ENCODE measurements around the gene ADGRF5. TPM values are rescaled to one million over a fixed set of nuclear protein-coding genes. Genes with fewer than 3 reads are reported as not detected.
"Not testable (repeated sequence)": the region's sequence is repeated elsewhere in the genome, so short reads cannot be mapped to it uniquely, and the experiment has no call there.

ADGRF5 gene
- total and polyA plus RNA-seq, 2 experiments from 2014 or later: 0.70 to 2.0 TPM

GRCh38 chr6:46862381-46862780 is 59.4 kb downstream of the ADGRF5 start:
- TF ChIP-seq EZH2 (IDR thresholded peaks at IDR 0.05; ENCODE audit: borderline replicate concordance) (no peak), EZH2phosphoT487 (IDR thresholded peaks at IDR 0.05; ENCODE audit: low read depth, severe bottlenecking, unreplicated experiment) (no peak)
- TF ChIP-seq, protein P1, sequence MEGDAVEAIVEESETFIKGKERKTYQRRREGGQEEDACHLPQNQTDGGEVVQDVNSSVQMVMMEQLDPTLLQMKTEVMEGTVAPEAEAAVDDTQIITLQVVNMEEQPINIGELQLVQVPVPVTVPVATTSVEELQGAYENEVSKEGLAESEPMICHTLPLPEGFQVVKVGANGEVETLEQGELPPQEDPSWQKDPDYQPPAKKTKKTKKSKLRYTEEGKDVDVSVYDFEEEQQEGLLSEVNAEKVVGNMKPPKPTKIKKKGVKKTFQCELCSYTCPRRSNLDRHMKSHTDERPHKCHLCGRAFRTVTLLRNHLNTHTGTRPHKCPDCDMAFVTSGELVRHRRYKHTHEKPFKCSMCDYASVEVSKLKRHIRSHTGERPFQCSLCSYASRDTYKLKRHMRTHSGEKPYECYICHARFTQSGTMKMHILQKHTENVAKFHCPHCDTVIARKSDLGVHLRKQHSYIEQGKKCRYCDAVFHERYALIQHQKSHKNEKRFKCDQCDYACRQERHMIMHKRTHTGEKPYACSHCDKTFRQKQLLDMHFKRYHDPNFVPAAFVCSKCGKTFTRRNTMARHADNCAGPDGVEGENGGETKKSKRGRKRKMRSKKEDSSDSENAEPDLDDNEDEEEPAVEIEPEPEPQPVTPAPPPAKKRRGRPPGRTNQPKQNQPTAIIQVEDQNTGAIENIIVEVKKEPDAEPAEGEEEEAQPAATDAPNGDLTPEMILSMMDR (IDR thresholded peaks at IDR 0.05; ENCODE audit: poor library complexity): no peak
- H3K9me2 ChIP-seq (replicated peaks; ENCODE audit: insufficient read depth): no peaks in the 10 kb centered on the region
- no peaks in the 10 kb centered on the region for H3K36me3 ChIP-seq (replicated peaks; ENCODE audit: insufficient read depth, low read depth)
- H3K79me2 ChIP-seq: no peaks in the 10 kb centered on the region
- H3K4me3 ChIP-seq: no peak overlapping the region
- no peaks in the 10 kb centered on the region for H3K27me3 ChIP-seq
- no peak overlapping the region for H3K27ac ChIP-seq
- H3K9me3 ChIP-seq (ENCODE audit: low read depth): no peaks in the 10 kb centered on the region
- no peak for DNase-seq (ENCODE audit: low spot score)
- H3K4me2 ChIP-seq: no peak overlapping the region
- no peaks in the 10 kb centered on the region for H4K20me1 ChIP-seq (ENCODE audit: insufficient read depth, poor library complexity, severe bottlenecking)
- 79% methylated on average over 2 of the region's 2 CpGs for WGBS (ENCODE audit: low lambda C conversion rate, missing lambda C conversion rate)
- no peak overlapping the region for H2AFZ ChIP-seq
- H3K4me1 ChIP-seq (ENCODE audit: insufficient read depth): no peaks in the 10 kb centered on the region

DNA sequence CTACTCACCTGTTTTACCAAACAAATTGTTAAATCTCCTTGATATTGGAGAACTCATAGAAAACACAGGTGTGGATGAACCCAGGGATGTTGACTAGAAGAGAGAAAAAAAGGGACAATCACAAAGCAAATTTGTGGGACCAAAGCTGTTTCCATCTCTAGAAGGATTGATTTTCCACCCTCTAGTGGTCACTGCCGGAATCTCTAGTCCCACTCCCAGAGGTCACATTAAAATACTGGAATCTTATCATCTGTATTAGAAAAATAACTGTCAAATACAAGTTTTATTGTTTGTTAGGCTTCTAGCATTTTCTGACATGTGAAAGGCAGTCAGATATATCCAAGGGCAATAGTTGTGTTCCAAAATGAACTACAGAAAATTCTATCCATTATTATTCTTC is 65.8 kb downstream of the ADGRF5 start:
- TF ChIP-seq, protein P1 (IDR thresholded peaks at IDR 0.05; ENCODE audit: poor library complexity): peak; percentile 51
- H3K36me3 ChIP-seq (replicated peaks; ENCODE audit: insufficient read depth, low read depth); H2AFZ ChIP-seq; H3K27me3 ChIP-seq; H3K4me3 ChIP-seq; H4K20me1 ChIP-seq (ENCODE audit: insufficient read depth, poor library complexity, severe bottlenecking); H3K9me2 ChIP-seq (replicated peaks; ENCODE audit: insufficient read depth); H3K4me2 ChIP-seq; H3K27ac ChIP-seq; H3K9me3 ChIP-seq (ENCODE audit: low read depth); H3K79me2 ChIP-seq; H3K4me1 ChIP-seq (ENCODE audit: insufficient read depth): not testable (repeated sequence)
- peak; percentile 29 for DNase-seq (ENCODE audit: low spot score)
- WGBS (ENCODE audit: low lambda C conversion rate, missing lambda C conversion rate): 4% methylated on average over 1 of the region's 1 CpG

DNA sequence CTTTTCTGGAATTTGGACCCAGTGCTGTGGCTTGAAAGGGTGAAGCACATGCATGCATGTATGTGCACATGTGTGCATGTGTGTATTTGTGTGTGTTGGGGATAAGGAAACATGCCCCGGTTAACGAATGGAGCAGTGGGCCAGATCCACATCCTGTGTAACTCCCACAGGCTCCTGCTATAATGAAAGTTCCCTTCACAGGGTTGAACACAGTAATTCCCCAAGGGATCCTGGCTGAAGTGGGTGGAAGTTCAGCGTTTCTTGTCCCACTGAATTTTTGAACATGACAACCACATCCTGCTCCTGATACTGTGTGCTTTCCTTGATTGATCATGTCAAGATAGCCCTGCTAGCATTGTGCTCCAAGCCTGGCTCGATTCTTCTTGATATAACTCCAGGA is 70.2 kb downstream of the ADGRF5 start:
- H3K27ac ChIP-seq; H3K79me2 ChIP-seq; H3K27me3 ChIP-seq; H3K4me1 ChIP-seq (ENCODE audit: insufficient read depth); H2AFZ ChIP-seq; H3K36me3 ChIP-seq (replicated peaks; ENCODE audit: insufficient read depth, low read depth); H4K20me1 ChIP-seq (ENCODE audit: insufficient read depth, poor library complexity, severe bottlenecking); DNase-seq (ENCODE audit: low spot score); H3K9me3 ChIP-seq (ENCODE audit: low read depth); H3K4me3 ChIP-seq; H3K4me2 ChIP-seq; H3K9me2 ChIP-seq (replicated peaks; ENCODE audit: insufficient read depth): not testable (repeated sequence)
- WGBS (ENCODE audit: low lambda C conversion rate, missing lambda C conversion rate): 96% methylated on average over 4 of the region's 4 CpGs

GRCh38 chr6:46850792-46851191 is 70.9 kb downstream of the ADGRF5 start:
- Histone ChIP-seq H3K9me2 (replicated peaks; ENCODE audit: insufficient read depth) (no peaks in the 10 kb centered on the region), H3K27me3 (no peaks in the 10 kb centered on the region), H3K27ac (no peak overlapping the region), H3K4me2 (no peak overlapping the region), H3K36me3 (replicated peaks; ENCODE audit: insufficient read depth, low read depth) (no peaks in the 10 kb centered on the region), H3K9me3 (ENCODE audit: low read depth) (no peaks in the 10 kb centered on the region), H2AFZ (no peak overlapping the region), H3K79me2 (no peaks in the 10 kb centered on the region), H3K4me3 (no peak overlapping the region), H4K20me1 (ENCODE audit: insufficient read depth, poor library complexity, severe bottlenecking) (no peaks in the 10 kb centered on the region), H3K4me1 (ENCODE audit: insufficient read depth) (no peaks in the 10 kb centered on the region)
- DNase-seq (ENCODE audit: low spot score): no peak
- WGBS (ENCODE audit: low lambda C conversion rate, missing lambda C conversion rate): 98% methylated on average over 2 of the region's 2 CpGs
- no peak for TF ChIP-seq EZH2phosphoT487 (IDR thresholded peaks at IDR 0.05; ENCODE audit: low read depth, severe bottlenecking, unreplicated experiment)
- TF ChIP-seq, protein P1 (IDR thresholded peaks at IDR 0.05; ENCODE audit: poor library complexity): no peak
- no peak for TF ChIP-seq EZH2 (IDR thresholded peaks at IDR 0.05; ENCODE audit: borderline replicate concordance)

Data from hepatocyte (in vitro differentiated cells).